ENCODE results near the gene TTLL3. TPM values are rescaled to one million over a fixed set of nuclear protein-coding genes. Genes with fewer than 3 reads are reported as not detected.
A peak's percentile ranks its signal among the peaks of the same experiment; 100 is the strongest.

The TTLL3 gene
- total RNA-seq, 1 experiment from 2014 or later = 10.3 TPM

- H3K27me3 ChIP-seq (replicated peaks; ENCODE audit: control insufficient read depth, insufficient read depth, low read length) = no peaks in the 10 kb centered on the region
- peaks cover 3% of the 10 kb centered on the region for H3K36me3 ChIP-seq (ENCODE audit: control insufficient read depth, insufficient read depth, low read length)
- ChIA-PET POLR2A (interaction anchor here (0.5 to 1.4 kb wide), 19 partner anchors 10 to 456 kb away, joined by 3 to 14 read pairs (median 4); partner anchors contain the start of genes FANCD2, IL17RE, MTMR14 and OGG1), CTCF (interaction anchor here (0.5 to 1.5 kb wide), 7 partner anchors 10 to 190 kb away, joined by 3 to 6 read pairs (median 4); partner anchors contain the start of genes BRPF1 and OGG1)
- no peaks in the 10 kb centered on the region for H3K9me3 ChIP-seq
- H3K4me1 Mint-ChIP-seq (ENCODE audit: low read depth, unreplicated experiment) = peaks cover 10% of the 10 kb centered on the region
- H3K36me3 Mint-ChIP-seq (ENCODE audit: insufficient read depth, unreplicated experiment) = peaks cover 75% of the 10 kb centered on the region
- TF ChIP-seq CTCF (IDR thresholded peaks at IDR 0.05; ENCODE audit: insufficient read depth in 1 of 2, low read depth in 1 of 2, low read length in 1 of 2, severe bottlenecking in 1 of 2, unreplicated experiment in 1 of 2) = no peak
- H3K4me3 ChIP-seq (ENCODE audit: low read depth, low read length) = peak within 1 kb of the TSS; percentile 80
- peak; percentile 92 to 93 for DNase-seq
- peak within 1 kb of the TSS; percentile 92 for H3K4me3 Mint-ChIP-seq (ENCODE audit: unreplicated experiment)
- 0 out of 2 replicates have a peak, but pooled peaks cover 6% of the 10 kb centered on the region for H3K4me1 ChIP-seq
- H3K9me3 Mint-ChIP-seq (ENCODE audit: unreplicated experiment) = no peaks in the 10 kb centered on the region
- H3K27ac Mint-ChIP-seq (ENCODE audit: unreplicated experiment) = peak within 1 kb of the TSS; percentile 100
- H3K27me3 Mint-ChIP-seq (ENCODE audit: insufficient read depth, unreplicated experiment) = no peaks in the 10 kb centered on the region
- BruUV-seq (replicated peaks) = no TSS peak
- intact Hi-C loops (cut with micrococcal nuclease; ENCODE audit: unreplicated experiment) = loop anchor here (1.0 kb wide), 1 partner anchor 42 kb away; no protein-coding TSS in a partner anchor
These were observed 17.5 kb upstream of the TTLL3 start, which contains the start of the genes ARPC4 and TADA3 for GRCh38 chr3:9792405-9793160. Gene ARPC4, plus strand, starts transcription at chr3:9793082. Its CDS starts 40 bp downstream, at chr3:9793122. Gene TADA3, minus strand, starts transcription at chr3:9792473. Its CDS starts 1,007 bp downstream, at chr3:9791466.

- DNase-seq = peak; percentile 50 to 69
- Histone ChIP-seq H3K4me1 (0 out of 2 replicates have a peak, but pooled peaks cover 6% of the 10 kb centered on the region), H3K27me3 (replicated peaks; ENCODE audit: control insufficient read depth, insufficient read depth, low read length) (no peaks in the 10 kb centered on the region), H3K9me3 (no peaks in the 10 kb centered on the region), H3K36me3 (ENCODE audit: control insufficient read depth, insufficient read depth, low read length) (peaks cover 6% of the 10 kb centered on the region), H3K4me3 (ENCODE audit: low read depth, low read length) (peak overlapping the region; percentile 80)
- Mint-ChIP-seq H3K4me3 (ENCODE audit: unreplicated experiment) (peak overlapping the region; percentile 92), H3K36me3 (ENCODE audit: insufficient read depth, unreplicated experiment) (peaks cover 78% of the 10 kb centered on the region), H3K27me3 (ENCODE audit: insufficient read depth, unreplicated experiment) (no peaks in the 10 kb centered on the region), H3K4me1 (ENCODE audit: low read depth, unreplicated experiment) (peaks cover 6% of the 10 kb centered on the region), H3K27ac (ENCODE audit: unreplicated experiment) (peak overlapping the region; percentile 100), H3K9me3 (ENCODE audit: unreplicated experiment) (no peaks in the 10 kb centered on the region)
- ChIA-PET POLR2A (interaction anchor here (0.5 to 1.4 kb wide), 19 partner anchors 11 to 455 kb away, joined by 3 to 14 read pairs (median 4); partner anchors contain the start of genes FANCD2, IL17RE, MTMR14 and OGG1), CTCF (interaction anchor here (0.8 to 1.5 kb wide), 6 partner anchors 11 to 153 kb away, joined by 3 to 6 read pairs (median 4); partner anchors contain the start of genes BRPF1 and OGG1)
- TSS peak; percentile 49 for BruUV-seq (replicated peaks)
- intact Hi-C loops (cut with micrococcal nuclease; ENCODE audit: unreplicated experiment) = no loop called here
- no peak for TF ChIP-seq CTCF (IDR thresholded peaks at IDR 0.05; ENCODE audit: insufficient read depth in 1 of 2, low read depth in 1 of 2, low read length in 1 of 2, severe bottlenecking in 1 of 2, unreplicated experiment in 1 of 2)
These were observed 16.8 kb upstream of the TTLL3 start for GRCh38 chr3:9793161-9793781.

- peaks cover 77% of the 10 kb centered on the region for H3K36me3 Mint-ChIP-seq (ENCODE audit: insufficient read depth, unreplicated experiment)
These were observed 15.7 kb upstream of the TTLL3 start for GRCh38 chr3:9794400-9794799.

More at GRCh38 chr3:9794400-9794799, 15.7 kb upstream of the TTLL3 start:
- DNase-seq = no peak
- CTCF ChIA-PET = no interaction called here
- POLR2A ChIA-PET = no interaction called here
- Histone ChIP-seq H3K9me3 (no peaks in the 10 kb centered on the region), H3K4me1 (0 out of 2 replicates have a peak, but pooled peaks cover 6% of the 10 kb centered on the region), H3K36me3 (ENCODE audit: control insufficient read depth, insufficient read depth, low read length) (peaks cover 4% of the 10 kb centered on the region), H3K27me3 (replicated peaks; ENCODE audit: control insufficient read depth, insufficient read depth, low read length) (no peaks in the 10 kb centered on the region), H3K4me3 (ENCODE audit: low read depth, low read length) (no peak overlapping the region)
- H3K27me3 Mint-ChIP-seq (ENCODE audit: insufficient read depth, unreplicated experiment) = no peaks in the 10 kb centered on the region
- no peak overlapping the region for H3K27ac Mint-ChIP-seq (ENCODE audit: unreplicated experiment)
- intact Hi-C loops (cut with micrococcal nuclease; ENCODE audit: unreplicated experiment) = no loop called here
- no TSS peak for BruUV-seq (replicated peaks)
- TF ChIP-seq CTCF (IDR thresholded peaks at IDR 0.05; ENCODE audit: insufficient read depth in 1 of 2, low read depth in 1 of 2, low read length in 1 of 2, severe bottlenecking in 1 of 2, unreplicated experiment in 1 of 2) = no peak
- no peaks in the 10 kb centered on the region for H3K9me3 Mint-ChIP-seq (ENCODE audit: unreplicated experiment)
- peak overlapping the region; percentile 92 for H3K4me3 Mint-ChIP-seq (ENCODE audit: unreplicated experiment)
- H3K4me1 Mint-ChIP-seq (ENCODE audit: low read depth, unreplicated experiment) = peaks cover 6% of the 10 kb centered on the region

Data from Caco-2 (cell line).